GM18508 (cell line): ENCODE data around the gene HOXC5.
"Not testable (repeated sequence)": the region's sequence is repeated elsewhere in the genome, so short reads cannot be mapped to it uniquely, and the experiment has no call there.

Experiments
- ATAC-seq: cut with Tn5 transposase; IDR thresholded peaks from one replicate; pipeline ENCODE4 v1.9.1; 2021; ENCODE audit warnings: moderate number of reproducible peaks; ENCODE audit not compliant: insufficient read depth, unreplicated experiment

Gene HOXC5

GRCh38 chr12:54058128-54058768 lies 25.4 kb downstream of the HOXC5 start:
- no peak for ATAC-seq

- ATAC-seq, result no peak
These were observed 26.8 kb downstream of the HOXC5 start for GRCh38 chr12:54059668-54060067.

DNA sequence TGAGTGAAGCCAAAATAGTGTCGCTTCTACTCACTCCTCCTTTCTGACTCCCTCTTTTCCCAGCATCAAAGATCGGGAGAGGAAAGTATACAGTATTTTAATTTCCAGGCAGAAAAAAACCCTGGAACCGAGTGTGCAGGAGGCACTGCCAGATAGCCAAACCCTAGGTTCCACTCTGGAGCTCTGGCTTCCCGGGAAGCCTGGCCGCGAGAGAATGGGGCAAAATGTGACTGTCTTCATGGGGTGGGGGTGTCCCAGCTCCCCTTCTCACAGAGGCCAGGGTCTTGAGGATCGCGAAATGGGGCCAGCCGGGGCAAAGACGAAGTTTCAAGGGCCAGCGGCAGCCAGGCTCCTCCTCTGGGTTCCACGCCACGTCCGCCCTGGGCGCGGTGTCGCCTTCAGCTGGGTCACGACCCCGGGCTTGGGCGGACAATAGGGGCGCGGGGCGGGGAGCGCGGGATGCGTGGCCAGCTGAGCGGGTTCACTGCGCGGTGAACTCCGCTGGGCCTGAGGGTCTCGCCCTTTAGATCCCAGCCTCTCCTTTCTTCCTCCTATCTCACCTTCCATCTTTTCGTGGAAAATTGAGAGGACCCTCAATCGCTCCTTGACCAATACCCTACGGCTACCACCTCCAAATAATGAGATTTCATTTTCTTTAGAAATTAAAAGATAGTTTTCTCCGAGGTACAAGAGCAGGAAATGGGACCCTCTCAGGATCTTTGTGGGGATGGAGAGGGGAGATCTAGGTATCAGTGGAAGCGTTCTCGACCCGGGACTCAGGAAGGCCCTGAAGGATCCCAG lies 27.5 kb downstream of the HOXC5 start:
- ATAC-seq, result no peak

- no peak for ATAC-seq
These were observed 28.3 kb downstream of the HOXC5 start for GRCh38 chr12:54060975-54061778.

GRCh38 chr12:54065677-54066076 lies 32.8 kb downstream of the HOXC5 start:
- no peak for ATAC-seq

- ATAC-seq, result no peak
These were observed 33.6 kb downstream of the HOXC5 start for GRCh38 chr12:54066408-54066807.

DNA sequence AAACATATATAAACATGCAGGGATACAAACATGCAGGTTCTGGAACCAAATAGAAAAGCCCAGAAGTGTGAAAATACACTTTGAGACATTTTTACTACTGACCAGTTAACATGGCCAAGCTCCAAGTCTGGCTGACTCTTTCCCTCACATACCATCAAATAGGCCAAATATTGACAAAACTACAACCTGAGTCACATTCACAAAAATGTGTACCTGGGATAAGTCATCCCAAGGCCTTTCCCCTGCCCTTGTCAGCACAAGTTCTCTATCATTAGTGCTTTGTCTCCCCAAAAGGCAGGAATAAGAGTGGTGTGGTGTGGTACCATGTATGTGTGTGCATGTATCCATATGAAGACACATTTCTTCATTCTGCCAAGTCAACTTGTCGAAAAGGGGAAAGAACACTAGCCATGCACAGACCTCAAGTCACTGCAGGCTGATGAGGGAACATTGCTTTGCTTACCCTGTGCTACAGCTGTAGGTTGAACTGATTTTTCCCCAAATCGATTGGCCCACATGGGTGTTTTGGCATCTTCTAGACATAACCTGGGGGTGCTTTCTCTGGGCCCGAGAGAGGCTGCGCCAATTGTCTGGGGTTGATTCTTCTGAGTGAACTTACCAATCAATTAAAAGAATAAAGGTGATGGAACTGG lies 35.7 kb downstream of the HOXC5 start:
- no peak for ATAC-seq

DNA sequence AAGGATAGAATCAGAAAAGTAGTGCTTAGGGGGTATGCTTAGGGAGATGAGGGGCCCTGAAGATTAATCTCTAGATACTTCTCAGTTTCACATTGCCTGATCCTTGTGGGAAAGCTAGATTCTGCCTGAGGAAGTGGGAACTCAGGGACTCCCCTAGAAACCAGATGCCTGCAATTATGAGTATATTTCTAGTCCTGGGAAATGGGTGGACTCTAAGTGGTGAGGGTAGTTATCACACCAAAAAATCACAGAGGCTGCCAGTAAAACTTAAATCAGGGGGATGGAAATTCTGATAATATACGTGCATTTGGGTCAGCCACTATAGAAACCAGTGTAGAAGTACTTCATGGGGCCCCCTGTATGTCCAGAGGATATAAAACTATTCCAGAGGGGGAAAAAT lies 39.1 kb downstream of the HOXC5 start:
- no peak for ATAC-seq

DNA sequence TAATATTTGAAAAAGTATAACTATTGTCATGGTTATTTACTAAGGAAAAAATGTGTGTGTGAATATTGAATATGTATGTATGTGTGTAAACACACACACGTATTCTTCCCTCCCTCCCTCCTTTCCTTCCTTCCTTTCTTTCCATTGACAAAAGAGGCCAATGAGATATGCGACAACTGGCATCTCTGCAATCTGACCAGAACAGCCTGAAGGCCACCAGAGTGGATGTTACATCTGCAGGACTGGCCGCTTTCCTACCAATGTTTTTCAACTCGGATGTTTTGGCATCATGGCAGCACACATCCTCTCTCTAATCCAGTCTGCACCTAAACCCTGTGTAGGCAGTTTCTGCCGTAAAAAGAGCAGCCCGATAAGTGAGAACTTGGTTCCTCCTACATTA lies 41.5 kb downstream of the HOXC5 start:
- ATAC-seq, result no peak

- ATAC-seq, result no peak
These were observed 42.6 kb downstream of the HOXC5 start for GRCh38 chr12:54075409-54075808.

DNA sequence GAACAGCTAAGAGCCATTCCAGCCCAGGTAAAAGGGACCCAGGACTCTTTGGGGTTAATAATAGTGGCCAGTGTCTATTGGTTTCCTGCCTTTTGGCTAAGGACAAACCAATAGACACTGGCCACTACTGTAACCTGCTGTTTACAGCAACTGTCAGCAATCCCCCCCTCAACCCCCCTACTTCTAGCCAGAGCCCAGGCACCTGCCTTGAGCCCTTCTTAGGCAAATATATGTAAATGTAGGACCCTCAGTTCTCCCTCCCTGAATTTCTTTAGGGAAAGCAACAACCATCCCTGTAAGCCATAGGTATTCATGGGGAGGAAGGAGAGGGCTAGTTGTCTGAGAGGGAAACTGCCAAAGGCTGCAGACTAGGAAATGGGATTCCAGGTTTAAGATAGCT lies 43.1 kb downstream of the HOXC5 start:
- ATAC-seq, result no peak

DNA sequence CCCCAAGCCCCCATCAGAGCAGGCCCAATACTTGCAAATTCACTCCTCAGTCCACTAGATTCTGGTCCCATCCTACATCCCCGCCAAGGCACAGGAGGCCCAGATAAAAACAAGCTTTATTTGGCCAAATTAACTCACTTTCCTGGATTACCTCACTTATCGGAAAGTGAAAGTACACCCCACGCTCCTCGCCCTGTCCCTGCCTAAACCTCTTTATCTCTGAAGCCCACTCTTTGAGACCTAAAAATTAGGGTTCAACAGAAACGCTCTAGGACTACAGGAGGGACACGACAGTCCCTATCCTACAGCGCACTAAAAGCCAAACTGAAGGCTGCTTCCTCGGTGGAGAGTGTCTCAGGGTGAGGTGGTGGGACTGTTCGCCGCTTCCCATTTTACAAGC lies 45.0 kb downstream of the HOXC5 start:
- not testable (repeated sequence) for ATAC-seq

- ATAC-seq, result not testable (repeated sequence)
These were observed 46.3 kb downstream of the HOXC5 start for GRCh38 chr12:54079115-54079514.

DNA sequence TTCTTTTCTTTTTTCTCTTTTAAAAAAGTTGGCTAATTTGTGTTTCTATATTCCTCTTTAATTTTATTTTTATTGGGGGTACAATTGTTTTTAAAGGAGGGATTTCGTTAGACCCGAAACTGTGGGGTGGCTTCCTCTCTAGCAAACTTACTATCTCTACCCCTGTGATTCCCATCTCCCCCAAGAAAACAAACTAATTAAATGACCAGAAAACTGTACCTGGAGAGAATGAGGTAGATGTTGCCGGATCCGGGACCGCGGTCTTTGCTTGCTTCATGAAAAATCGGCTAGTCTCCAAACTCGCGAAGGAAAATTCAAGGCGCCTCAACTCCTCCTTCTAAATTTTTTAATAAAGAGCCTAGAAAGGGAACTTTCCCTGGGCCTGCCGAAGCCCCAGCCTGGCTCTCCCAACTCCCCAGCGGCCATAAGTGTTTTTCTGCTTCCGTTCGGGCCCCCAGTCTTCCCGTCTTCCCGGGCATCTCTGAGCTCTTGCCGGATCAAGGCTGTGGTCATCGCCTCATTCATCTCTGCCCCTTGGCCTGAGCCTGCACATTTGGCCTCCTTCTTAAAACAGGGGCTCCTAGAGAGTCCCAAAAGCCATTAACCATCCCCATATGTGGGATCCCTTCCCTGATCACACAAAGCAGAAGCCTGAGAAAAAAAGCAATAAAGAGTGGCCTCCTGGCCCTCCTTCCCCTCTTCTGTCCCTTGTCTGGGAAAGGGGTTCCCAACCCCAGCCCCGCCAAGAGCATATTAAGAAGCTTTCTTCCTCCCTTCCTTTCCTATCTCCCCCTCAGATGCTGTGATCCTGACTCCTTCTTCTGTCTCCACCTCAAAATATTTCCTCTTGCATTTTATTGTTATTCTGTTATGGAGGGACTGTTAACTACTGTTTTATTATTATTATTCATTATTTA lies 47.4 kb downstream of the HOXC5 start:
- not testable (repeated sequence) for ATAC-seq

DNA sequence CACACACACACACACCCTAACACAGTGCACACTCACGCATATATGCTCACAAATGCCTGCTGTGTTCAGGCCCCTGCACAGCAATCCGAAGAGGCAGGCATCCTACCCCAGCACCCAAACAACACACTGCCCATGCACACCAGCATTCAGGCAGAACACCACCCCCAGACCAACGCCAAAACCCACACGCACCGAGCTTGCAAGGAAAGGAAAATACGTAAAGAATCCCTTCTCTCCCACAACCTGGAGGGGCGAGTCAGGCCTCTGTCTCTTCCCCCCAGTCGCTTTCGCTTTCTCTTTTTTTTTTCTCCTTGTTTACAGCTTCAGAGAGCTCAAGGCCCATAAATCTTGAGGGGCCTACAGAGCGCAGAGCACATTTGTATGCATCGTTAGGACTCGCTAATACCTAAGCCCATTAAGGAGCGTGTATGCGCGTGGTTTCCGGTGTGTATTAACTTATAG lies 48.2 kb downstream of the HOXC5 start:
- not testable (repeated sequence) for ATAC-seq

- not testable (repeated sequence) for ATAC-seq
These were observed 48.9 kb downstream of the HOXC5 start for GRCh38 chr12:54081581-54082396.

DNA sequence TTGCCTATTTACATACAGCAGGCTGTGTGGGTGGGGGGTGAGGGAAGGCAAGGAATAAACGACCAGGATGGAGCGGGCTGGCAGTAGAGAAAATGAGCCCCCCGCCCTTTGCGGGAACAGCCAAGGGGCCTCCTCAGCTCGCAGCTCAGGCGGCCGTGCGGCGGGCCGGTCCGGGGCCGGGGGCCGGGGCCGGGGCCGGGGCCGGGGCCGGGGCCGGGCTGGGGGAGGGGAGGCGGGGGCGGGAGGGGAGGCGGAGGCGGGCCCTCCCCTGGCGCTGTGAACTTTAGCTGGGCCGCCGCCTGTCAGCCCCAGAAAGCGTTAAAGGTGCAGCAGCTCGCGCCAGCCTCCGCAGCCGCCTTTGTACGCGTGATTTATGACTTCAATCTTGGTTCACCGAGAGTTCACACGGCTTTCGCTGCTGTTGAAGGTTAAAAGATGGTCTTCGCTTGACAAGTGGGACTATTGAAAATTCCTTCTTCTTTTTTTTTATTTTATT lies 49.6 kb downstream of the HOXC5 start:
- no peak for ATAC-seq
